GM19438 (cell line): ENCODE measurements around the gene ARHGEF28.

ENCODE experiments used
- ATAC-seq: cut with Tn5 transposase; IDR thresholded peaks from one replicate; pipeline ENCODE4 v1.9.1; 2021; ENCODE audit warnings: low read depth; ENCODE audit not compliant: unreplicated experiment

ARHGEF28 gene, protein sequence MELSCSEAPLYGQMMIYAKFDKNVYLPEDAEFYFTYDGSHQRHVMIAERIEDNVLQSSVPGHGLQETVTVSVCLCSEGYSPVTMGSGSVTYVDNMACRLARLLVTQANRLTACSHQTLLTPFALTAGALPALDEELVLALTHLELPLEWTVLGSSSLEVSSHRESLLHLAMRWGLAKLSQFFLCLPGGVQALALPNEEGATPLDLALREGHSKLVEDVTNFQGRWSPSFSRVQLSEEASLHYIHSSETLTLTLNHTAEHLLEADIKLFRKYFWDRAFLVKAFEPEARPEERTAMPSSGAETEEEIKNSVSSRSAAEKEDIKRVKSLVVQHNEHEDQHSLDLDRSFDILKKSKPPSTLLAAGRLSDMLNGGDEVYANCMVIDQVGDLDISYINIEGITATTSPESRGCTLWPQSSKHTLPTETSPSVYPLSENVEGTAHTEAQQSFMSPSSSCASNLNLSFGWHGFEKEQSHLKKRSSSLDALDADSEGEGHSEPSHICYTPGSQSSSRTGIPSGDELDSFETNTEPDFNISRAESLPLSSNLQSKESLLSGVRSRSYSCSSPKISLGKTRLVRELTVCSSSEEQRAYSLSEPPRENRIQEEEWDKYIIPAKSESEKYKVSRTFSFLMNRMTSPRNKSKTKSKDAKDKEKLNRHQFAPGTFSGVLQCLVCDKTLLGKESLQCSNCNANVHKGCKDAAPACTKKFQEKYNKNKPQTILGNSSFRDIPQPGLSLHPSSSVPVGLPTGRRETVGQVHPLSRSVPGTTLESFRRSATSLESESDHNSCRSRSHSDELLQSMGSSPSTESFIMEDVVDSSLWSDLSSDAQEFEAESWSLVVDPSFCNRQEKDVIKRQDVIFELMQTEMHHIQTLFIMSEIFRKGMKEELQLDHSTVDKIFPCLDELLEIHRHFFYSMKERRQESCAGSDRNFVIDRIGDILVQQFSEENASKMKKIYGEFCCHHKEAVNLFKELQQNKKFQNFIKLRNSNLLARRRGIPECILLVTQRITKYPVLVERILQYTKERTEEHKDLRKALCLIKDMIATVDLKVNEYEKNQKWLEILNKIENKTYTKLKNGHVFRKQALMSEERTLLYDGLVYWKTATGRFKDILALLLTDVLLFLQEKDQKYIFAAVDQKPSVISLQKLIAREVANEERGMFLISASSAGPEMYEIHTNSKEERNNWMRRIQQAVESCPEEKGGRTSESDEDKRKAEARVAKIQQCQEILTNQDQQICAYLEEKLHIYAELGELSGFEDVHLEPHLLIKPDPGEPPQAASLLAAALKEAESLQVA (N-terminal part only)

DNA sequence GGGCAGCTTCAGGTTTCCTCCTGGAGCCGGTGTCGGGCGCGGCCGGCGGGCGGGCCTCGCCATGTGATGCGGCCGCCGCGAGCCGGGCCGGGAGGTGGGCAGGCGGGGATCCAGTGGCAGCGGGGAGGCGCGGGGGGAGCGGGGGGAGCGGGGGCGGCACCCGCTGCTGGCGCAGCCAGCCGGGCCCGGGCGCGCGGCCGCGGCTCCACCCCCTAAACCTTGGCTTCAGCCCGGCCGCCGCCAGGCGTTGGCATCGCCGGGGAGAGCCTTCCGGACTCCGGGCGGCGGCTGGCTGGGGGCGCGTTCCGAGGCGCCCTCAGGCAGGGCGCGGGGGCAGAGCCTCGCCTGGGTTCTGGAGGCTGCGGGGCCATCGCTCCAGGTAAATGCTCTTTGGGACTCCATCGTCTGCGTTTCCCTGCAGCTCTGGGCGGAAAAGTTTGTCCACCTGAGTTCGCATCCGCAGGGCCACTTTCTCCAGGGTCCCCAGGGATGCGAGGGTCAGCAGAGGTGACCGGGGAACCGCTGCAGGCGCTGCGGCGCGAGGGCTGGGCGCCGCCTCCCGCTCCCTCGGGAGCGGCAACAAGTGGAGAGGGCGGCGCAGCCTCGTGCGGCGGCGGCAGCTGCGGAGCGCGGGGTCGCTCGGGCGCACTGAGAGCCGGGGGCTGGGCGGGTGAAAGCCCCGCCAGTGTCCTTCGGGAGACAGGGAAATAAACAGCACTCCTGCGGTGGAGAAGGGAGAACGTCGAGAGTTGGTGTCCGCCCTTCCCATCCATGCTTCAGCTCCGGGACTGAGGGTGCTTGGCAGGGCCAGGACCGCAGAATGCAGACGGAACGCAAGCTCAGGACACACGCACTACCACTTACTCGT, at the start of gene ARHGEF28:
TSS of gene ARHGEF28 (plus strand) at position 253 of the 868 bp plus-strand sequence. CDS start 58,656 bp downstream, outside the sequence.
- no peak for ATAC-seq

DNA sequence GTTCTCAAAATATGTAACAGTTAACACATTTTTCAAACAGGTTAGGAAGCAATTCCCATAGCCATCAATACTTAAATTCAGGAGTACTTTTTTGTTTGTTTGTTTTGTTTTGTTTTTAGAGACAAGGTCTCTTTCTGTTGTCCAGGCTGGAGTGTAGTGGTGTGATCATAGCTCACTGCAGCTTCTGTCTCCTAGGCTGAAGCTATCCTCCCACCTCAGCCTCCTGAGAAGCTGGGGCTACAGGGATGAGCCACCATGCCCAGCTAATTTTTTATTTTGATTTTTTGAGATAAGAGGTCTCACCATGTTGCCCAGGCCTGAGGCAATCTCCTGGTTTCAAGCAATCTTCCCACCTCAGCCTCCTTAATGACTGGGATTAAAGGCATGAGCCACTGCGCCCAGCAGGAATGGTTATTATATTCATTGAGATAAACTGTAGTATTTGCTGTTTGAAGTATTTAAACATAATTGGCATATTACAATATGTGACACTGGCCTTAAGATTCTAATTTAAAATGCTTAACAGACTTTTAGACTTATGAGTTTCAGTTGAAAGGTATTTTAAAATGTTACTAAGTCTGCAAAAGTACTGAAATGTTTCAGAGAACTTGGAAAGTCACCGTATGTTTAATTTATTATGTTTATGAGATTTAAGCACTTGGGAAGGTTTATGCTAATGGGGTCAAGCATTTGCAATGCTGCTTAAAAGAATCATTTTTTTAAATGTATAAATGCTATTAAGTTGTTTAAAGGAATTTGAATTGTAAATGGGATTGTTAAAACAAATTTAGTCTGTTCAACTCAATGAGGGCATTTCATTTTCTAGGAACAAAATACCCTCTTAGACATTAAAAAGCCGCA, 43.5 kb upstream of the ARHGEF28 start:
- no peak for ATAC-seq

DNA sequence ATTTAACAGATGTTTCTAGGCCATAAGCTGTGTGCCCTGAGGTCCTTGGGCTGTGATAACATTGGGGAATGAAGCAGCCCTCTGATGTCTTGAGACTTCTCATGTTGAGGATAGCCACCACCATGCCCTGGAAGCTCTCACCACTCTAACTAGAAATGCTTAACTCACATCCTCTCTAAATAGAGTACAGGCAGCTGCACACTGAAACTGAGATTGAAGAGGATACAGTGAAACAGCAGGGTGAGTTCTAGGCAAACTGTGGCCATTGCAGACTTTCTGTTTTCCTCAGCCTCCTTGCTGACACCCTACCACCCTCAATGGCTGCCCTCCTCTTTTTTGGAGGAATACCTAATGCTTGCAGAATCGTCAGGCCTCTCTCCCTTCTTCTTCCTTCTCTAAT, 38.1 kb upstream of the ARHGEF28 start:
- peak; percentile 98 for ATAC-seq

DNA sequence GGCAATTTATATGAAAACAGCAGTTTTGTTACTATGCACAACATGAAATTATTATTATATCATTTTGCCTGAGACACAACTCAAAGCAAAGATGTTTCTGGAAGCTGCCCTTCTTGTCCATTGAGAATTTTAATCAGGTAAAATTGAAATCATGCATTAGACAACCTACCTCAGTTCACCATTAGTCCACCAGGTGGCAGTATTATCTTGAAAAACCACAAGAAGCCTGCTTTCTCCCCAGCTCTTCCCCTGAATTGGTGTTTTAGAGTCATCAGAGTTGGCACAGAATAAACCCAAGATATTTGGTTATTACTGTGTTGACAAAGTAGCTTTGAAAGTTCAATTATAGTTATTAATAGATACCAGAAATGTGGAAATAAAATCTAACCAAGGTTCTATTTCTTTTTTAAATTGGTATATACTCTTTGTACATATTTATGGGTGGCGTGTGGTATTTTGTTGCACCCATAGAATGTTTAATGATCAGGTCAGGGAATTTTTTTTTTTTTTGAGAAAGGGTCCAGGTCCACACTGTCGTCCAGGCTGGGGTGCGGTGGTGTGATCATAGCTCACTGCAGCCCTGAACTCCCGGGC, 34.8 kb upstream of the ARHGEF28 start:
- no peak for ATAC-seq

DNA sequence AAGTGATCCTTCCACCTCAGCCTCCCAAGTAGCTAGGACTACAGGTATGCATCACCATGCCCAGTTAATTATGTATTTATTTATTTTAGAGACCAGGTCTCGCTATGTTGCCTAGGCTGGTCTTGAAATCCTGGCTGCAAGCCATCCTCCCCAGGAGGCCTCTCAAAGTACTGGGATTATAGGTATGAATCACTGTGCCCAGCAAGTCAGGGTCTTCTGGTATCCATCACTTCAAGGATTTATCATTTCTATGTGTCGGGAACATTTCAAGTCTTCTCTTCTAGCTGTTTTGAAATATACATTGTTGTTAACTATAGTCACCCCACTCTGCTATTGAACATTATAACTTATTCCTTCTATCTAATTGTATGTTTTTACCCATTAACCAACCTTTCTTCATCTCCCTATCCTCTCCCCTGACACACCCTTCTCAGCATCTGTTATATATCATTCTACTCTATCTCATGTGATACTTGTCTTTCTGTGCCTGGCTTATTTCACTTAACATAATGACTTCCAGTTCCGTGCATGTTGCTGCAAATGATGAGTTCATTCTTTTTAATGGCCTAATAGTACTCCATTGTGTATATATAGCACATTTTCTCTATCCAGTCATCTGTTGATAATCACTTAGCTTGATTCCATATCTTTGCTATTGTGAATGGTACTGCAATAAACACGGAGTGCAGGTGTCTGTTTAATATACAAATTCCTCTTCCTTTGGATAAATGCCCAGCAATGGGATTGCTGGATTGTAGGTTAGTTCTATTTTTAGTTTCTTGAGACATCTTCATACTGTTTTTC, 34.1 kb upstream of the ARHGEF28 start:
- ATAC-seq: no peak

DNA sequence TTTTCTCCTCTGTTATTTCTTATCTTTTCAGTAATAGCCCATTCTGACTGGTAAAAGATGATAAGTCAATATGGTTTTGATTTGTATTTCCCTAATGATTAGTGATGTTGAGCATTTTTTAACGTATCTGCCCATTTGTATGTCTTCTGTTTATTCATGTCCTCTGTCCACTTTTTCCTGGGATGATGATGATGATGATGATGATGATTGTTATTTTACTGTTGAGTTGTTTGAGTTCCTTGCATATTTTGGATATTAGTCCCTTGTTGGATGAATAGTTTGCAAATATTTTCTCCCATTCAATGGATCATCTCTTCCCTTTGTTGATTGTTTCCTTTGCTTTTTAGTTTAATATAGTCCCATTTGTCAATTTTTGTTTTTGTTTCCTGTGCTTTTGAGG, 33.4 kb upstream of the ARHGEF28 start:
- ATAC-seq: no peak

DNA sequence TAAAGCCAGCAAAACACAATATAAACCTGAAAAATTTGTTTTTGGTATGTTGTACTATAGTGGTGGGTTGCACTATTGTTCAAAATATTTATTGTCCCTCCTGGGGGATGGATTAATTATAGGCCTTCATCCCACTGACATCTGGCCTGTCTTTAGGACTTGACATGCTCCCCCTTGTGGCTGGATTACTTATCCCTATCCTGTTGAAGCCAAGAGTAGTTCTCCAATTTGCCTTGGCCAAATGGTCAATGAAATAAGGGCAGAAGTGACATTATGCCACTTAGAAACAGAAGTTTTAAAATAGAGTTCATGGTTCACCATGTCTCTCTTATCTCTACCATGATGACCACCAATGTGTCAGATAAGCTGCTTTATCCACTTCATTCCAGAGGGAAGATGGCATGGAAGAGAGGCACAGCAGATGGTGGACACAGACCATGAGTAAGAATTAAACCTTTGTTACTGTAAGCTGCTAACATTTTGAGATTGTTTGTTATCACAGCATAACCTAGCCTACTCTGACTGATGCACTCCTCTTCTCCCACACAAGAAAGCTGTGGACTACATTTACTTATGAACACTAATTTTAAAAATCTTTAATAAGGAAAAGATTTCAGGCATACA, 29.2 kb upstream of the ARHGEF28 start:
- ATAC-seq: no peak

DNA sequence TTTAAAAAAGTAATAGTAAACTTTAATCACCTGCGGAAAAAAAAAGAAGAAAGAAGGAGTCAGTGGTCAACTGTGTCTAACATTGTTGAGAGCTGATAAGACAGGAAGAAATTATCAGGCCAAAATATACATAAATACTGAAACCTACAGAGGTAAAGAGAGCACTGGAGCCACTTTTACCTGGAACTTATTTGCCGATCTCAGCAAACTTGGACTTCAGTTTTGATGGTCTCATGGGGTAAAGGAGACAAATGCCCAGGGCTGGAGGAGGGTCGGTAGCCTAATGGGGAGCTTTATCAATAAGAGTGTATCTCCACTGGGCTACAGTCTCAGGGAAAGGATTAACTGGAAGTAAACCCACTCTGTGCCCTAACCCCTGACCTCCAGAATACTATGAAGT, 26.6 kb upstream of the ARHGEF28 start:
- ATAC-seq: no peak

DNA sequence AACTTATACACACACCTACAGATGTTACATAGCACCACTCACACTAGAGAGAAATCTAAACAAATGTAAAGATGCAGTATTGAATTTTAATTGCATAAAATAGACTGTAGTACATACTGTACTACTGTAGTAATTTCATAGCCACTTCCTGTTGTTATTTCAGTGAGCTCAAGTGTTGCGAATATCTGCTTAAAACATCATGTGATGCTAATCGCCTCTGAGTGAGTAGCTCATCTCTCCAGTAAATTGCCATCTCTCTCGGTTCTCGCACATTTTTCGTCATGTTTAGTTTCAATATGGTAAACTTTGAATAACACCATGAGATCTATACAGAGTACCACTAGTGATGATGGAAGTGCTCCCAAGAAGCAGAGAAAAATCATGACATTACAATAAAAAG, 22.0 kb upstream of the ARHGEF28 start:
- no peak for ATAC-seq

DNA sequence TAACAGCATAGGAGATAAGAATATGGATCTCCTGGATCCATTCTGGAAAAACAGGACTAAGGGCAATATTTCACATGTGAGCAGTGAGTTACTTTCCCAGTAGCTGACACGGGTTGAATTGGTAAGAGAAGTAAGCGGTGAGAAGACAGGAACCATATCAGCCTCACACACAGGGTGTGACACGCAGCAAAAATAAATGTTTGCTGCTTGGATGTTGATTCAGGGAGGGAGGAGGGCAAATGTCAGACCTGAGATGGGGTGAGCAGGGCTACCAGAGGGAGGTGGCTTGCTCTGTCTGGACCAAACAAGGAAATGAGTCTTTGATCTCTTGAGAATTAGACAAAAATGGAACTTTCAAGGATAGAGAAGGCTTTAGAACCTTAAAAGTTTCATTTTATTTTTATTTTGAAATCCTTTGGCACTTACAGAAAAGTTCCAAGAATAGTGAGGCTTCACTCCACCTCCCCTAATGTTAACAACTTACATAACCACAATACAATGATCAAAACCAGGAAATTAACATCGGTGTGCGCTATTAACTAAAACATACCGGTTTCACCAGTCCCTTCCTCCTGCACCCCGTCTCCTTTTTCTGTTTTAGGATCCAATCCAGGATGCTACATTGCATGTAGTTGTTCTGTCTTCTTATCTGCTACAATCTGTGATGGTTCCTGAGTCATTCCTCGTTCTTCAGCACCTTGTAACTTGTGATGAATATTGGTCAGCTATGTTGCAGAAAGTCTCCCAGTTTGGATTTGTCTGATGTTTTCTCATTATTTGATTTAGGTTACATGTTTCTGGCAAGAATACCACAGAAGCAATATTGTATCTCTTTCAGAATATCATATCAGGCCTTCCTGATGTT, 20.5 kb upstream of the ARHGEF28 start:
- ATAC-seq: no peak

DNA sequence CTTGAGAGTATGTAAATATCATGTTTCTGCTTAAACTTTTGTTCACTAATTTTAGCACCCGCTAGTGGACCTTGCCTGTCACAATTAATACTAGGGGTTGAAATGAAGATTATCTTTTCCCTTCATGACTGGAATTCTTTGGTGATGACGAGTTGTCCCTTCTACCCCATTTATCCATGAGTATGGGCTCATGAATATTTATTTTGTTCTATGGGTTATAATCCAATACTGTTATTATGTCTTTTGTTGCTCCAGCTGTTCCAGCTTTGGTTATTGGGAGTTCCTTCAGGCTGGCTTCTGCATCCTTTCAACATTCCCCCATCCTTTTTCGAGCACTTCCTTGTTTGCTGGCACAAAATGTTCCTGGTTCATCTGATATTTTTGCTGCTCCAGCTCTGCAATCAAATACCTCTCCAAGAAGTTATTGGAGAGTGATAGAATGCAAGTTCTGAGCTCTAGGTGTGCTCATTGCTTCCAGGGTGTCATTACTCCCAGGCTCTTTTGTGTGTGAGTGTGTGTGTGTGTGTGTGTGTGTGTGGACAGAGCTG, 19.7 kb upstream of the ARHGEF28 start:
- ATAC-seq: no peak

DNA sequence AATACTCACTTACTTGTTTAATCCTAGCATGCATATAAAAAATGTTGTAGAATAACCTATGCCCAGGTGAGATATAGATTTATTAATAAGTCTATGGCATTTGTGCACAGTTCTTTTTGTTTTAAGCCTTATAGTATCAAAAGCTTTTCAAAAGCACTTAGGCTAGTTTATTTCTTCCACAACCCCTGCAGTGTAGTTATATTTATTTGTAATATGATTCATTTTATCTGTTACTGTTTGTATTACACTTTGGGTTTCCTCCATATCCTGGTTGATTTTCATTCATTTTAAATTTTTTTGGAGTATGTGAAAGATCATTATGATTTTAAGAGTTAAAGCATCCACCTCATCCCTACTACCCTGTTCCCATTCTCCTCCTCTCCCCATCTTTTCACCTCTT, 18.8 kb upstream of the ARHGEF28 start:
- ATAC-seq: no peak

DNA sequence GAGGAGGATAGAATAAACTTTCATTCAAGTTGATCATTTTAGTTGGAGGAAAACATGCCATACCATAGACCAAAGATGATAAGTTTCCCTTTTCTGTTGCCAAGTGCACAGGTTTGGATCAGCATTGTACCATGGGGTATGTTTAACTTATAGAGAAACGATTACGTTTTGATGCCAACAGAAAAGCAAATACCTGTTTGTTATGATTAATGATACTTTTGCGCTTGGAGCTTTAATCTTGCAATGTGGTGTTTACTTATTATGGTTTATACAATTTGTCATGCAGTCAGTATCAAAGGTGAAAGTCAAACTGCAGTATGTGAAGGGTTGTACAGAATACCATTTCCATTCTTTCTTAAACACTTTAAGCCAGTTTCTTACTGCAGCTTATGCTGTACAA, 13.2 kb upstream of the ARHGEF28 start:
- ATAC-seq: no peak

DNA sequence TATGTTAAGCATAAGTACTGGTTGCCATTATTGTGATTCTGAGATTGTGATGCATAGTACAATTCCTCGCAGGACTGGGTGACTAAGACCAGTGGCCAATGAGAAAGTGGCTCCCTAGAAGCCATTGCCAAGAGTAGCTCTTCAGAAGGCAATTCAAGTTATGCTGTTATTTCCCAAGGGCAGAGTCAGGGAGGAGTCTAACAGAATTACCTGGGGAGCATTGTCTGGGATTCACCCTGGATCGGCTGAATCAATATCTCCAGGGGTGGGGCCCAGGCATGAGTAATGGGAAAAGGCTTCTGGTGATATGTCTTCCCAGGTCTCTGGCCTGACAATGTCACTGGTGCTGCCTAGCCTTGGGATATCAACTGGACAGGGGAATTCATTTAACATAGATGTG, 10.9 kb upstream of the ARHGEF28 start:
- no peak for ATAC-seq

DNA sequence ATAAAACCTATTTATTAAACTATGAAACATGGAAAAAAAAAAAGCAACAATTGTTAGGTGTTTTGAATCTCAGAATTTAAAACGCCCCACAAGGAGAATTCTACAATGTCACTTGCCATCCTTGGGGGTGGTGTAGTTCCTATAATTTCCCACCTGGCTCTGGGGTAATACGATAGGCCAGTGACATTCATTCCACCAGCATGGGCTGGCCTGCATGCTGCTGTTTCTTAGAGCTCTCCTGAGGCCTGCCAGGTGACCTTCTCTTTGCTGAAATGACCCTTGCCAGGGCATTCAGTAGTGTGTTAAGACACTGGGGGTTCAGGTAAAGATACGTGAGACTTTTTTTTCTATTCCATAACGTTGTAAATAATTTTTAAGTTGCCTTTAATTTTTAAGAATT, 10.0 kb upstream of the ARHGEF28 start:
- ATAC-seq: no peak
